Measurements from ENCODE around the gene ACSS1.

The ACSS1 gene

DNA sequence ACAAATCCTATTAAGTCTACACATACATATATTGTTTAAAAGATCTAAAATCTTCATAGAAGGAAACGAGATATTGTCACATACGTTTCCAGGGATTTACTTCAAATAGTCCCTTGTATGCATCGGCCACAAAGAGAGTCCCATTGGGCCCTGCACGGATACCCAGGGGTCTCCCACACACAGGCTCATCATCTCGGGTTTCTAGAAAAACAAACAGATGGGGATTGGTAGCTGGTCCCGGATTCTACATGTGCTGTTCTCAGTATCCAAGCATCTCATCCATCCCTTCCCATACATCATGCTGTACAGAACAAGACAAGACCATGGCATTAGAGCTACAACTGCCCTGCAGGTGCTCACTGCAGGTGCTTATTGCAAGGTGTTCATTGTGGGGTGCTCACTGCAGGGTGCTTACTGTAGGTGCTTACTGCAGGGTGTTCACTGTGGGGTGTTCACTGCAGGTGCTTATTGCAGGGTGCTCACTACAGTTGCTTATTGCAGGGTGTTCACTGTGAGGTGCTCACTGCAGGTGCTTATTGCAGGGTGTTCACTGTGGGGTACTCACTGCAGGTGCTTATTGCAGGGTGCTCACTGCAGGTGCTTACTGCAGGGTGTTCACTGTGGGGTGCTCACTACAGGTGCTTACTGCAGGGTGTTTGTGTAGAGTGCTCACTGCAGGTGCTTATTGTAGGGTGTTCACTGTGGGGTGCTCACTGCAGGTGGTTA is 86.4 kb downstream of the ACSS1 start:
- no peak for DNase-seq (ENCODE audit: low read depth in 3 of 3)

DNA sequence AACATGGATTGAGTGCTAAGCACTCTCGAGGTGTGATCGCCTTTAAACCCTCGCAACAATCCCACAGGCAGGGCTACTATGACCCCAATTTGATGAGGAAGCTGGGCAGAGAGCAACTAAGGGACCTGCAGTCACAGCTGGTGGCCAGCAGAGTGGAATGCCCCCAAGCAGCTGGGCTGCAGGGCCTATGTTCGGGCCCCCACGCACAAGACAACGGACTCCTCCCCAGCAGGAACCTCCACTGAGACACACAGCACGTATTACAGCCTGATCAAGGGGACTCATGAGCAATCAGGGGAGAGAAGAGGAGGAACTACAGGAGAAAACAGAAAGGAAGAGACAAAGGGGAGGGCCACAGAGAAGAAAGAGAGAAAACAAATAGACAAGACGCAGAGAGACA is 87.2 kb downstream of the ACSS1 start:
- no peak for DNase-seq (ENCODE audit: low read depth in 3 of 3)

DNA sequence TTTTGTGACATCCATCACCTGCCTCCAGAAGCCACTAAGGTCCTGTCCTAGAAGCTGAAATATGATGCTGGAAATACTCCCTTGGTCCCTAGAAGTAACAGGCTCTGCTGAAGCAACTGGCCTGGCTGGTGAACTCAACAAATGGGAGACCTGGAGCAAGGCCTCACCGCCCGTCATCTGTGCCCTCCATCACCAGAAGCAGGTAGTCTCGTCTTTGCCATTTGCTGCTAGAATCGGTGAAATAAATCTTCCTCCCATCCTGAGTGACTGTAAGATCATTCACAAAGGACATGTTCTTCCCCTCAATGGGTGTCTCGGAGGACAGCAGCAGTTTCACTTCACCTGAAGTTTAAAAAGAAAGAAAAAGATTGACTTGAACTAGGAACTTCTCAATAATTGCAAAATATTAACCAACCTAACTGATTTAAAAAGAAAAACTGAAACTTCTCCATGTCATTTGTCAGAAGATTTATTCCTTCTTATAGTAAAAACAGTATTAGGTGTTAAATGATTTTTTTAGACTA is 87.8 kb downstream of the ACSS1 start:
- no peak for DNase-seq (ENCODE audit: low read depth in 3 of 3)

DNA sequence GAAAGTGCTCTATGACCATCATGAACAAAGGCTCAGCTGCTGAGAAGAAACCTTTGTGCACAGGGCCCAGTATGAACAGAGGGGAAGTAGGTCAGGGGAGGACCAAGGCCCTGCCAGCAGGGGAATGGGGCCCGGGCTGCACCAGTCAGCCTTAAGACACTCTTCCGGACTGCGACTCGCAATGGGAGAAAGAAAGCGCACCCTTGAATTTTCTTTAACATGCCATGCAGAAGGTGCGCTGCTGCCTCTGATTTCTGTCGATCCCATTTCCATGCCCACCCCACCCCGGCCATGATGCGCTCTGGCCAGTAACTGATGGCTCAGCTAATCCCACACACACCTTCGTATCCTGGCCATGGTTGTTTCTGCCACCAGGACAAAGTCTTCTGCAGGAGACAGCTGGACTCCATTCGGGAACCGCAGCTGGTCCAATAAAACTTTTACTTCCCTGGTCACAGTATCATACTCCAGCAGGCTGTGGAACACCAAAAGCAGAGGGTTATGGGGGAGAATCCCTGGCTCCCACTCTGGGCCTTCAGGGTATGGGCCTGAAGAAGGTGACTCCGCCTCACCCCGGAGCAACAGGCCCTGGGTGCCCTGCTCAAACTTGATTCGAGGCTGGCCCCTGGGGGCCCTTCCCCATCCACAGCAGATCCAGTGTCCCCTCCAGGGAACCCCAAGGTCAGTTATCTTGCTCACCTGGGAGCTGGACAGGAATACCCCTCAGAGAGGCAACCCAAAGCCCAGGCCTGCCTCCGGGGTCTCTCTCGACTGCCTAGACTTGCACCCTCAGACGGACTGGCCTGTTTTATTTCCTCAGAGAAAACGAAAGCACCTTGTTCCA is 88.5 kb downstream of the ACSS1 start:
- DNase-seq (ENCODE audit: low read depth in 3 of 3): no peak

DNA sequence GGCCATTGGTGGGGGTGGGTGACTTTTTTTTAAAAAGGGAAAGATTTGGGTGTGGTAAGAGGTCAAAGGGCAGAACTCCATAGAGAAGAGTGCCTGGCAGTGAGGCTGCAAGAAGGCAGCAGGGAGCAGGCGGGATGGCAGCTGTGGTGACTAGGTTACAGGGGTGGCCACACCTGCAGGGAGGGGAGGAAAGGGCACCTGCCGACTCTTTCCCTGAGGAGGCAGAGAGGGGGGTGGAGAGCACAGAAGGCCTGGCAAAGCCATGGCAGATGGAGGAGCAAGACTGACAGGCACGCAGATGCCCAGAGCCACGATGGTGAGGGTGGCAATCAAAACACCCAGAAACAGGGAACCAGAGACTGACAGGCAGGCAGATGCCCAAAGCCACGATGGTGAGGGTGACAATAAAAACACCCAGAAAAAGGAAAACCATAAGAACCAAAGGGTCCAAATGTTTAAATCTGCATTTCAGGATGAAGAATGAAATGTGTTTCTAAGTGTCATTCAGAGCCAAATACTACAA is 89.6 kb downstream of the ACSS1 start:
- DNase-seq (ENCODE audit: low read depth in 3 of 3): no peak

DNA sequence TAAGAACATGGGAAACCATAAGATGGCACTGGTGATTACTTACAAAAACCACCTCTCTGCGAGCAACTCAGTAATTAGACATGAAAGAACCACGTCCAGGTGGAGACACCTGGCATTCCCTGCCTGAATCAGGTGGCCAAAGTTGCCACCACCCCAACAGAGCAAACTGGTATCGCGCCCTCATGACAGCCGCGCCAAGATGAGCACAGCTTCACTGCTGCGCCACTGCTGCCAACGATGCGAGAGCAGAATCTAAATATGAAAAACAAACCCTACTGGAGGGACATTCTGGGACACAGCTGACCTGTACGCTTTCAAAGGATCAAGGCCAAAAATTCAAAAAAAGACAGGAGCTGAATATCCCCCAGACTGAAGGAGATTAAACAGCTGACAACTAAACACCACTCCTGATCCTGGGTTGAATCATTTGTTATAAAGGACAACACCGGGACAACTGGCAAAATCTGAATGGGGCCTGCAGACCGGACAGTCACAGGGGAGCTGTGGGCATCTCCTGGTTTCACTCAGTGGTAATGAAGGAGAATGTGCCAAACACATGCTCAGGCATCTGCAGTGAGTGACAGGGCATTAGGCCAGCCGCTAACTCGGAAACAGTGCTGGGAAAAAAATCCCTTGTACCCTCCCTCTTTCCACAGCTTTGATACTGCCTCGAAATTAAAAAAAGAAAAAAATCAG is 91.5 kb downstream of the ACSS1 start:
- DNase-seq (ENCODE audit: low read depth in 3 of 3): no peak

DNA sequence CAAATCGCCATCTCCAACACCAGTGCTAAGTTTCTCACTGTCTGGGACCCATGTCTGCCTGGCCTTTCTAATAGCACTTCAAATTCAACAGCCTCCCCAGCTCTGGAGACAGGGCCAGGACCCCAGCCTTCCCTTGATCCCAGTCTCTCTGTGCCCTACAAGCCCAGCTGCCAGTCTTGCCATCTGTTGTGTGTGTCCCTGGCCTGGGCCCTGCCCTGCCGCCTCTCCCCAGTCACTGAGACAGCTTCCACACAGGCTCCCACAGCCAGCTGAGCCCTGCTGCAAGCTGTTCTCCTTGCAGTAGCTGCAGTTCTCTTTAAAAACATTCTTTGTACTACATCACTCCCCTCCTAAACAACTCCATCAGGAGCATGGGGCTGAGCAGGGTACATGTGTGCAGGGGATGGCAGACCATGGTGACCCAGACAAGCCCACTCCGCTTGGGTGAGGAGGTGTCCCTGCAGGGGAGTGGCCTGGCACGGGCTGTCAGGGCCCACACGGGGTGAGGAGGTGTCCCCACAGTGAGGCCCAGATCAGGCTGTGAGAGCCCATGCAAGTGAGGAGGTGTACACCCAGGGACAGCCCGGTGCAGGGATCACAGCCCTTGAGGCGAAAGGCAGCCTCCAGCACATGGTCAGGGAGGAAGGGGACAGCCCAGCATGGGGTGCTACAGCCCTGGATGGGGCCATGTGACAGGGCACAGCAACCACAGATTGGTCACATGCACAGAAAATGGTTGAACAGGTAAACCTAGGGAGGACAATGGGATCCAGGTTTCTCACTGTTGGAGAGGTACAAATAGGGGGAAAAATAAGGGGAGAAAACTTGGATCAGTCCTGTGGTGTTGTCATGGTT is 92.6 kb downstream of the ACSS1 start:
- DNase-seq (ENCODE audit: low read depth in 3 of 3): no peak

DNA sequence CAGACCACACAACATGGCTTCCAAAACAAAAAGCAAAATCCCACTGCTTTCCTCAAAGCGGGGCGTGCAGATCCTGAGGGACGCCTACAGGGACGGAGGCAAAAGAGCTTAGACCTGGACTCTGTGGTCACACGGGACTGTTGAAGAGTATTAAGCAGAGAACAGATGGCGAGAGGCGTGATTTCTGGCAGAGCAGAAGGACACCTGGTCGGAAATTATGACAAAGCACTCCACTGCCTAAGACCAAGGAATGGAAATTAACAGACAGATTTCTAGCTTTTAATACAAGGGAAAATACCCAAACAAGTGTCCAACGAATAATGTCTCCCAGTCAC is 93.5 kb downstream of the ACSS1 start:
- no peak for DNase-seq (ENCODE audit: low read depth in 3 of 3)

DNA sequence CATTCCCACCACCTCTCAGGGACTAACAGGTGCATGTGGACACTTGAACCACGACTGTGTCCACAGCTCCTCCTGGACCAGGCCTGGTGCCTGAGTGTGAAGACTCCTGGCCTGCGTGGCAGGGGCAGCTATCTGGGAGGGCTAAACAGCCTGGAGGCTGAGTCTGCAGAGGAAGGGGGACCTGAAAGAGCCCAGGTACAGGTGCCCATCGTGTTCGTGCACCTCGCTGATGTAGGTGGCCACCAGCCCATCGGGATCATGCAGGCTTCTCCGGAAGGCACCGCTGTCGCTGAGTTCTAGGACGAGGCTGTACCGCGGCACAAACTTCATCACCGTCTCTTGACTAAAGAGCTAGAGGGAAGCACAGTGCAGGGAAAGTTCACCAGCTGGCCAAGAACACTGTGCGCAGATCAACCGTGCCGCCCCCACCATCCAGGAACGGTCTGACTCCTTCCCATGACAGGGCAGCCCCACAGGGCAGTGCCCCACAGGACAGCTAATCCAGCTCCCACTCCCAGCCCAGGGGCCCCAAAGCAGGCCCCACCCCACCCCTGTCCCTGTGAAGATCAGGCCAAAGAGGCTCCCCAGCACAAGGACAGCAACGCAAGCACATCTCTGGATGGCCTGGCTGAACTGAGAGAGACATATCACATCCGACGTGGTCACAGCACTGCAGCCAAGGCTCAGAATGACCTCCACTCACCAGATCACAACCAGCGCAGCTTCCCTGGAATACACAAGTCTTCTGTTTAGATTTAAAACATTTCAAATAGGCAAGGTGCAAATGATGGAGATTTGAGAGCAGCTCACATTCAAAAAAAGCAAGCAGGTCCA is 94.0 kb downstream of the ACSS1 start:
- DNase-seq (ENCODE audit: low read depth in 3 of 3): no peak

DNA sequence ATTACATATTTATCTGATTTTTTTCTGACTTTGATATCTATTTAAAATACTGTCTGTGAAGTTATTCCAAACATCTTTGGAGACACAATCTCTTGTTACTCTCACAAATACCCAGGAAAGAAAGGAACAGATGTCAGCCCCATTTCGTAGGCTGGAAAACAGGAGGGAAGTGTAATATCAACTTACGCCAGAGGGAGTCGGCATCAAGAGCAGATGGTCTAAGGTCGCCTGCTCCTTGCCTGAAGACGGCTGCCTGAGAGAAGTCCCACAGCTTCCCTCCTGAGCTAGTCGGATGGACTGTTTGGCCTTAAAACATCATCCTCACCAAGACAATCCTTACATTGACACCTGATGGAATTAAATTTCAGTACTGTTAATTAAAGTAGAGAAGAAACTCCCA is 95.4 kb downstream of the ACSS1 start:
- DNase-seq (ENCODE audit: low read depth in 3 of 3): no peak

DNA sequence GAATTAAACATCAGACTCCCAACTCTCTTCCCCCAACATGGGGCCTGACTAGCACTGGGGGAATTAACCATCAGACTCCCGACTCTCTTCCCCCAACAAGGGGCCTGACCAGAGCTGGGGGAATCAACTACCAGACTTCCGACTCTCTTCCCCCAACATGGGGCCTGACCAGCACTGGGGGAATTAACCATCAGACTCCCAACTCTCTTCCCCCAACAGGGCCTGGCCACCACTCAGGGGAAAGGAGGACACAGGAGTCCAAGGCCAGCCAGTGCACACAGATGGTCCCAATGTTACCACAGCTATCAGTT is 95.8 kb downstream of the ACSS1 start:
- no peak for DNase-seq (ENCODE audit: low read depth in 3 of 3)

DNA sequence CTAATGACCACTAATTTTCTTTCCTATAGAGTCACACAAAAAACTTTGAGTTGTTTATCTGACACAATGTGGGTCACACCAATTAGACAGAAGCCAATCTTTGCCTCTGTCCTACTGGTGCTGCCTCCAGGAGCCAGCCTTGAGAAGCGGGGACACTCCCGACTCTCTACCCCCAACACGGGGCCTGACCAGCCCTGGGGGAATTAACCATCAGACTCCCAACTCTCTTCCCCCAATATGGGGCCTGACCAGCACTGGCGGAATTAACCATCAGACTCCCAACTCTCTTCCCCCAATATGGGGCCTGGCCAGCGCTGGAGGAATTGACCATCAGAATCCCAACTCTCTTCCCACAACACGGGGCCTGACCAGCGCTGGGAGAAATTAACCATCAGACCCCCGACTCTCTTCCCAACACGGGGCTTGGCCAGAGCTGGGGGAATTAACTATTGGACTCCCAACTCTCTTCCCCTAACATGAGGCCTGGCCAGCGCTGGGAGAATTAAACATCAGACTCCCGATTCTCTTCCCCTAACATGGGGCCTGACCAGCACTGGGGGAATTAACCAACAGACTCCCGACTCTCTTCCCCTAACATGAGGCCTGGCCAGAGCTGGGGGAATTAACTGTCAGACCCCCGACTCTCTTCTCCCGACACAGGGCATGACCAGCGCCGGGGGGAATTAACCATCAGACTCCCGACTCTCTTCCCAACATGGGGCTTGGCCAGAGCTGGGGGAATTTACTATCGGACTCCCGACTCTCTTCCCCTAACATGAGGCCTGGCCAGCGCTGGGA is 96.4 kb downstream of the ACSS1 start:
- DNase-seq (ENCODE audit: low read depth in 3 of 3): no peak

DNA sequence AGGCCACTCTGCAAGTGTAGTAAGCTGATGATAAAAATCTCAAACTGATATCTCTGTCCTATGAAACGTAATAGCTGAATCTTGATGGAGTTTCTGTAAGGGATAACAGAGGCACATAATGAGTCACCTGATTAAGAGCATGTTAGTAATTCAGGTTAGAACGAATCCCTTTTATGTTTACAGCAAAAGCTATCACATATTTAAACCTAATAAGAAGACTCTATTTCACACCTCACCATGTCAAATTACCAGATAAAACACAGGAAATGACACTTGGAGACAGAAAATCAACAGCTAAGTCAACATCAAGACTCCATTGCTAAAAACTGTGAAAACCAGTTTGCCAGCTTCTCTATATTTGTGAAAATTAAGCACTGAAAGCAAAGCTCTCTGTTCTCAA is 97.1 kb downstream of the ACSS1 start:
- no peak for DNase-seq (ENCODE audit: low read depth in 3 of 3)

DNA sequence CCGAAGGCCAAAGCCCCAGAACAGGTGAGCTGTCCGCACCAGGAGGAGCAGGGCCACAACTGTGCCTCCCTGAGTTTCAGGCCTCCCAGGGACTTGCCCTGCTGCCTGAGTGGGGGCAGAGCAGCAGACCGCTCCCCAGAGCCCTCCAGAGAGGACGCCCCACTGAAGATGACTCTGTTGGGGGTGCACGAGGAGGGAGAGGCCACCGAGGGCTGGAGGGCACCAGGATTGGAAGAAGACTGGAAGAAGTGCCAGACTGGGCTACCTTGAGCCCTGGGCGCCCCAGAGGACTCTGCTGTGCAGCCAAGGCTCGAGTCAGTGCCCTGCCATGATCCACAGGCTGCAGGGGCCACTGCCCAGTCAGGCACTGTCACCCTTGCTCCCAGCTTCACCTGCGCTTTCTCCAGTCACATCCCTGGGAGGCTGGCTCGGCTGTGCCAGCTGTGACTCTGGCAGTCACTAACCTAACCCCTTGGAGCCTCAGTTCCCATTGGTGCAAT is 97.6 kb downstream of the ACSS1 start:
- no peak for DNase-seq (ENCODE audit: low read depth in 3 of 3)

DNA sequence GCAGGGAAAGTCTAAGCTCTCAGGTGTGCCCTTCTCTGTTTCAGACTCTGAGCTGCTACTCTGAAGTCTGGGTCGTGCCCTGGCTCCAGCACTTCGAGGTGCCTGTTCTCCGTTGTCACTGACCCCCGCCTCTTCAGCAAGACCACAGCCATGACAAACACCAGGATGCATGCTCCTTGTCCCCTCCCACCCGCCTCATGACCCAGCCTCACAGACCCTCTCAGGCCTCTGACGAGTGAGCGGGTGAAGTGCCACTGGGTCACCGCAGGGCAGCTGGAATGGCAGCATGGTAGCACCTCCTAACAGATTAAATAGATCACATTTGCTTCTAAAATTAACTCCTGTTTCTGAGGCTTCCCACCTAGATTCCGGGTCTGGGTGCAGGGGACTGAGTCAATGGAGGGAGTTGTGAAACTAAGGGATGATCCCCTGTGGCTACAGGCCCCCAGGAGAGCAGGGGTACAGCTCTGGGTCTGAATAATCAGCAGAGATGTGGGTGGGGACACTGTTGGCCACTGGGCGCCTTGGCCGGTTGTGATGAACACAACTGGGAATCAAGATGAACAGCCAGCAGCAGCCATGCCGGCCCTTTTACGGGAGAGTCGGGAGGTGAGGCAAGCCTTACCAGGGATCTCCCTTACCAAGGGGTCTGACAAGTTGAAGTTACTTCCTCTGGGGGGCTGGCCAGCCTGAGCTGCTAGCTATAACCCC is 98.2 kb downstream of the ACSS1 start:
- DNase-seq (ENCODE audit: low read depth in 3 of 3): no peak

DNA sequence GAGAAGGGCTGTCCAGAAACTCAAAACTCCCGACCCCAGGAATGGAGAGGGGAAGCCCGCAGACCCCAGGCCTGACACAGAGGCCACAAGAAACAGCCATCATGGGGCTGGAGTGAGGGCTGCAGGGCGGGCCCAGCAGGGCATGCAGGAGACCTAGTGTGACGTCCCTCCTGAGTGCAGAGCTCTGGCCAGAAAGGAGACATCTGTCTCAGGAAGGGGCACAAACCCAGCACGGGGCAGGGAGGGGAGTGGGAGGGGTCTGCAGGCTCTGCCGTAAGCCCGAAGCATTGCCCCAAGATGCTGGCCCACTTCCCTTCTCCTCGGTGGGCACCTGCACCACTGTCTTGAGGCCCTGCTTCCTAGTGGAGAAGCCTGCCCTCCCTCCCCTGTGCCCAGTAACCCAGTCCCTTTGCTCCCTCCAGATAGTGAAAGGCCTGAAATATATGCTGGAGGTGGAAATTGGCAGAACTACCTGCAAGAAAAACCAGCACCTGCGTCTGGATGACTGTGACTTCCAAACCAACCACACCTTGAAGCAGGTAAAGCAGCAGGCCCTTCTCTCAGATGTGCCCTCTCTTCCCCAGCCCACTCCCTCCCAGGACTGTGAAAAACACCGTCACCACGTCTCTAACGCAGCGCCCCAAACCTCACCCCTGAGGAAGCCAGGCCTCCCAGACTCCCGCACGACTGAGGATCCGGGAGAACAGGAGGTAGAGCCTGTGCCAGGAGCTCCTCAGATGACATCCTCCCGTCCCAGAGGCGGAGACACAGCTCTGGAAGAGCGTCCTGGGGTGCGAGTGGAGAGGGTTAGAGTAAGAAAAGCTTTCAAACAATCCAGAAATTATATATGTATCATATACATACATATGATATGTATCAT is 99.2 kb downstream of the ACSS1 start:
- no peak for DNase-seq (ENCODE audit: low read depth in 3 of 3)

DNA sequence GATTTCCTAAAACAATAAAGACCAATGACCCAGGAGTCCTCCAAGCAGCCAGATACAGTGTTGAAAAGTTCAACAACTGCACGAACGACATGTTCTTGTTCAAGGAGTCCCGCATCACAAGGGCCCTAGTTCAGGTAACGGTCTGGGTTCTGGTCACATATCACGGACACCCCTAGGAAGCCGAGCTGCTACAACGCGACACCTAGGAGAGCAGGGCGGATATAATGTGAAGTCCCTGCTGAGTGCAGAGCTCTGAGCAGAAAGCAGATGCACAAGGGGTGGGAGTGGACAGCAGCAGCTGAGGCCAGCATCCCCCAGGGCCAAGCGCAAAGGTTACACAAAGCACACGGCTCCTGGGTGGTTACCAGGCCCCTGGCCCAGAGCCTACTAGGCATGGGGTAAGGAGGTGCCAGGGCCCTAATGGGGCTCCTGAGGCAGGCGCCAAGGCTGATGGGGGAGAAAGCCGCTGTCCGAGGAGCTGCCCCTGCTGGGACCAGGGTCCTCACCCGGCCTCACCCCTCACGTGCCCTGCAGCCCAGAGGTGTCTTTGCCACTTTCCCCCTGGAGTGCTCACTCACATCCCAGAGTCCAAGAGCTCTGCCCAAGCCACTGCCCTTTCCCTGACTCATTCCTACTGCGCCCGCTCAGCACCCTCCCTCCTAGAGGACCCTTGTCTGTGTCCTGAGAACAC is 100.5 kb downstream of the ACSS1 start:
- no peak for DNase-seq (ENCODE audit: low read depth in 3 of 3)

Data from stimulated activated CD4-positive, alpha-beta T cell treated with anti-CD3 and anti-CD28 coated beads, TNF-alpha, amount 100 ng/mL, for 48 hours (primary cell).